DND-41 (cell line): Measurements from ENCODE around the gene EPB41L4A.
"Not testable (repeated sequence)": the region's sequence is repeated elsewhere in the genome, so short reads cannot be mapped to it uniquely, and the experiment has no call there.

Experiments
- ATAC-seq: fragments of 200-7000 bp; cut with Tn5 transposase; 3 replicates; pipeline ENCODE4 v1.9.1; 2021; ENCODE audit warnings: low read depth; ENCODE audit not compliant: insufficient read depth
- DNase-seq: peaks from one replicate; pipeline ENCODE4 v3.0.0-alpha.2; 2020
- H2AFZ ChIP-seq: 2 replicates; pipeline ENCODE4 v1.6.0; 2012; ENCODE audit warnings: low read depth, low read length
- H3K27ac ChIP-seq: 2 replicates; pipeline ENCODE4 v1.5.1; 2012; ENCODE audit warnings: low read length, inconsistent platforms
- H3K27me3 ChIP-seq: fragments of 200-600 bp; sonication (generic); 2 replicates; pipeline ENCODE4 v1.6.0; 2012; ENCODE audit warnings: low read length, mild to moderate bottlenecking, inconsistent platforms; ENCODE audit not compliant: insufficient read depth, poor library complexity
- H3K36me3 ChIP-seq: 2 replicates; pipeline ENCODE4 v1.5.1; 2012; ENCODE audit warnings: low read length, inconsistent platforms; ENCODE audit not compliant: insufficient read depth
- H3K4me1 ChIP-seq: 2 replicates; pipeline ENCODE4 v1.5.1; 2012; ENCODE audit warnings: mild to moderate bottlenecking, low read length; ENCODE audit not compliant: insufficient read depth
- H3K4me2 ChIP-seq: 2 replicates; pipeline ENCODE4 v1.6.0; 2012; ENCODE audit warnings: mild to moderate bottlenecking, moderate library complexity, low read length, inconsistent platforms; ENCODE audit not compliant: insufficient read depth
- H3K4me3 ChIP-seq, 2 experiments: fragments of 200-600 bp in 1 of 2; shearing (Covaris generic) in 1 of 2; 2 replicates each; pipeline ENCODE4 v1.5.1; 2012 to 2016; ENCODE audit warnings: inconsistent platforms in 2 of 2, low read length in 2 of 2, mild to moderate bottlenecking in 2 of 2, low read depth in 1 of 2, moderate library complexity in 1 of 2
- H3K79me2 ChIP-seq: 2 replicates; pipeline ENCODE4 v1.6.0; 2012; ENCODE audit warnings: low read length, inconsistent platforms; ENCODE audit not compliant: insufficient read depth
- H3K9ac ChIP-seq: 2 replicates; pipeline ENCODE4 v1.6.0; 2012; ENCODE audit warnings: low read depth, mild to moderate bottlenecking, inconsistent platforms, low read length, moderate library complexity
- H3K9me3 ChIP-seq: 2 replicates; pipeline ENCODE4 v1.5.1; 2012; ENCODE audit warnings: low read length, moderate library complexity, mild to moderate bottlenecking, inconsistent platforms; ENCODE audit not compliant: insufficient read depth, severe bottlenecking
- H4K20me1 ChIP-seq: 2 replicates; pipeline ENCODE4 v1.6.0; 2012; ENCODE audit warnings: low read length; ENCODE audit not compliant: insufficient read depth
- CTCF ChIP-seq: IDR thresholded peaks from 2 replicates; pipeline ENCODE4 v1.5.1; 2012; ENCODE audit warnings: borderline replicate concordance, low read length, moderate library complexity, mild to moderate bottlenecking; ENCODE audit not compliant: poor library complexity, severe bottlenecking; ENCODE audit errors: extremely low read depth
- EZH2 ChIP-seq: IDR thresholded peaks from 3 replicates; pipeline ENCODE4 v1.6.1; 2012; ENCODE audit warnings: borderline replicate concordance, low read depth, mild to moderate bottlenecking, moderate library complexity, low read length, inconsistent platforms; ENCODE audit not compliant: severe bottlenecking

The EPB41L4A gene

GRCh38 chr5:112445626-112446350 is 26.7 kb upstream of the EPB41L4A start:
- no peaks in the 10 kb centered on the region for H3K9me3 ChIP-seq
- no peaks in the 10 kb centered on the region for H3K36me3 ChIP-seq
- H3K79me2 ChIP-seq, result no peaks in the 10 kb centered on the region
- H3K27ac ChIP-seq, result no peak overlapping the region
- no peak overlapping the region for H3K4me2 ChIP-seq
- DNase-seq (no peak), ATAC-seq (no peak)
- H3K9ac ChIP-seq, result no peak overlapping the region
- no peak overlapping the region for H3K4me3 ChIP-seq
- TF ChIP-seq EZH2 (no peak), CTCF (no peak)
- H4K20me1 ChIP-seq, result no peaks in the 10 kb centered on the region
- no peaks in the 10 kb centered on the region for H3K4me1 ChIP-seq
- H3K27me3 ChIP-seq, result no peaks in the 10 kb centered on the region
- no peak overlapping the region for H2AFZ ChIP-seq

GRCh38 chr5:112443932-112444331 is 24.9 kb upstream of the EPB41L4A start:
- H2AFZ ChIP-seq, H3K27me3 ChIP-seq, H3K4me2 ChIP-seq, H3K79me2 ChIP-seq, ATAC-seq, H3K4me3 ChIP-seq, H3K4me1 ChIP-seq, H3K9ac ChIP-seq, H4K20me1 ChIP-seq, H3K9me3 ChIP-seq, DNase-seq, H3K27ac ChIP-seq, H3K36me3 ChIP-seq: not testable (repeated sequence)

GRCh38 chr5:112440031-112440430 is 21.0 kb upstream of the EPB41L4A start:
- no peak overlapping the region for H3K27ac ChIP-seq
- no peak overlapping the region for H3K4me2 ChIP-seq
- H3K36me3 ChIP-seq, result no peaks in the 10 kb centered on the region
- no peak overlapping the region for H2AFZ ChIP-seq
- ATAC-seq, result no peak
- H3K79me2 ChIP-seq, result no peaks in the 10 kb centered on the region
- DNase-seq, result no peak
- H3K9me3 ChIP-seq, result no peaks in the 10 kb centered on the region
- H4K20me1 ChIP-seq, result no peaks in the 10 kb centered on the region
- H3K4me1 ChIP-seq, result peaks cover 12% of the 10 kb centered on the region
- no peak overlapping the region for H3K9ac ChIP-seq
- TF ChIP-seq EZH2, result no peak
- no peak for TF ChIP-seq CTCF
- no peak overlapping the region for H3K4me3 ChIP-seq
- no peaks in the 10 kb centered on the region for H3K27me3 ChIP-seq

GRCh38 chr5:112436144-112436543 is 17.1 kb upstream of the EPB41L4A start:
- DNase-seq, result peak; percentile 15
- Histone ChIP-seq H3K4me3 (no peak overlapping the region), H4K20me1 (no peaks in the 10 kb centered on the region), H3K79me2 (no peaks in the 10 kb centered on the region), H3K27me3 (no peaks in the 10 kb centered on the region), H3K27ac (no peak overlapping the region), H3K4me1 (peaks cover 12% of the 10 kb centered on the region), H2AFZ (peak overlapping the region; percentile 36; the same call in 1 of the 2 replicates), H3K9ac (no peak overlapping the region), H3K4me2 (peak overlapping the region; percentile 27; the same call in 1 of the 2 replicates), H3K36me3 (no peaks in the 10 kb centered on the region), H3K9me3 (no peaks in the 10 kb centered on the region)
- ATAC-seq, result peak; percentile 71
- TF ChIP-seq CTCF, result no peak
- TF ChIP-seq EZH2, result no peak
